Measurements from ENCODE around the gene DCDC2C.
"Not testable (repeated sequence)": the region's sequence is repeated elsewhere in the genome, so short reads cannot be mapped to it uniquely, and the experiment has no call there.

The DCDC2C gene

GRCh38 chr2:3703236-3703756 is at the start of gene DCDC2C:
Gene DCDC2C (plus strand): TSS chr2:3703575. CDS start chr2:3703752, 177 bp downstream.
- DNase-seq (ENCODE audit: low read depth, low spot score): no peak

- DNase-seq (ENCODE audit: low read depth, low spot score): no peak
Measured at GRCh38 chr2:3654011-3654410, 49.4 kb upstream of the DCDC2C start.

- DNase-seq (ENCODE audit: low read depth, low spot score): no peak
Measured at GRCh38 chr2:3654531-3655225, 48.7 kb upstream of the DCDC2C start.

DNA sequence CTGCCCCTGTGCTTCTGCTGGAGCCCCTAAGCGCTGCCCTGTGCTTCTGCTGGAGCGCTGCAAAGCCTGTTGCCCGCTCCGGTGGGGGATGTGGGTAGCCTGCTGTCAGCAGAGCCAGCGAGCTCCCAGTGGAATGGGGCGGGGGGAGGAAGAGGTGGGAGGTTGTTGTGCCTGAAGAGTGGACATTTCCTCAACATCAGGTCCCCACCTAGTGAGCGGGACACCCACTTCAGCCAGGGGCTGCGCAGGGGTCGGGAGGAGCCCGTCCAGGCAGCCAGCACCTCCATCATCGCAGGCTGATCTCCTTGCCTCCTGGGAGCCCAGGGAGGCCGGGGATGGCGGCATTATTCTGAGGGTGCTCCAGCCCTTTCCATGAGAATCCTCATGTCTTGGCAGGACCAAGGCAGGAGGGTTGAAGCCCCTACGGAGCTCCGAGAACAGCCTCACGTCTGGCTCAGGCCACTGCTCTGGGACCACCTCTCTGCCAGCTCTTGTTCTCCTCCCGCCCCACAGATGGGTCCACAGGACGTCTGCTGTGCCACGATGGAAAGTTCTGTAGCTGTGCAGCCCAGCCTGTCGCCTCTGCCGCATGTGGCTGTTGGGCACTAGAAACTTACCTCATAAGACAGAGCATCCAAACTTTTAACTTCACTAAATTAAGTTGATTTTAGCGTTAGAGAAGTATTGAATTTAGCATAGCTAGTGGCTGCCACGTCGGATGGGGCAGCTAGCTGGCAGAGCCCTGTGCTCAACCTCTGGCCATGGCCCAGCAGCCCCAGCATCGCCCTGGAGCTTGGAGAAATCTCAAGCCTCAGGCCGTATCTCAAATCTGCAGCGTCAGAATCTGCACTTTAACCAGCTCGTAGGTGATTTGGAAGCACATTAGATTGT is 47.3 kb upstream of the DCDC2C start:
- DNase-seq (ENCODE audit: low read depth, low spot score): no peak

GRCh38 chr2:3656762-3657721 is 46.3 kb upstream of the DCDC2C start:
- DNase-seq (ENCODE audit: low read depth, low spot score): no peak

GRCh38 chr2:3657881-3658280 is 45.5 kb upstream of the DCDC2C start, which contains the start of gene ALLC:
Gene ALLC (plus strand): TSS chr2:3658200. CDS start chr2:3671158, 12,958 bp downstream.
- DNase-seq (ENCODE audit: low read depth, low spot score): no peak

DNA sequence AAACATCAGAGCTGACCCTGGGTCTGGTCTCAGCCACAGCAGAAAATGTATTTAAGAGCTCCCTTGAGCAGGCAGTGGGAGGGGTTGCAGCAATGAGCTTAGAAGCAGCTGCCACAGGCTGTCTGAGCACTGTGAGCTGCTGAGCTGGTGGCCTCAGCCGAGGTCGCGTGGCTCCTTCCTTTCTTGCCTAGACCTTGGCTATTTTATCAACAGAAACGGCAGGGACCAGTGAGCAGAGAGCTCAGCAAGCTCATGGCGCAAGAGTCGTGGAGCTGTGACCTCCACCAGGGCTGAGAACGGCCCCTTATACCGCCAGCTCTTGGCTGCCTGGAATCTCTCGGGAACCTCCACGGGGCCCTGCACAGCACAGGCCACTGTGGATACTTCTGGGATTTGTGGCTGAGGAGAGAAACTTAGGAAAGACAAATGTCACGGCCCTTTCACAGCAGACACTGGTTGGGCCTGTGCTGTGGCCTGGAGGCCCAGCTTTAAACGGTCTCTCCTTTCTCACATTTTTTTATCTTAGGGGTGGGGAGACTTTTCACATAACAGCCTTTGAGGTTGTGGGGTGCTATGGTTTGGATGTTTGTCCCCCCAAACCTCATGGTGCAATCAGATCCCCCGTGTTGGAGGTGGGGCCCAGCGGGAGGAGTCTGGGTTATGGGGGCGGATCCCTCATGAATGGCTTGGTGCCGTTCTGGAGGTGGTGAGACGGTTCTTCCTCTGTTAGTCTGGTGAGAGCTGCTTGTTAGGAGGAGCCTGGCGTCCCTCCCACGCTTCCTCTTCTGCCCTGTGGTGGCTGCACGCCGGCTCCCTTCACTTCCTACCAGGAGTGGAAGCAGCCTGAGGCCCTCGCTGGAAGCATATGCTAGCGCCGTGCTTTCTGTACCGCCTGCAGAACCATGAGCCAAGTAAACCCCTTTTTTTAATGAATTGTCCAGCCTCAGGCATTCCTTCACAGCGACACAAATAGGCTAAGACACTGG is 43.6 kb upstream of the DCDC2C start:
- no peak for DNase-seq (ENCODE audit: low read depth, low spot score)

DNA sequence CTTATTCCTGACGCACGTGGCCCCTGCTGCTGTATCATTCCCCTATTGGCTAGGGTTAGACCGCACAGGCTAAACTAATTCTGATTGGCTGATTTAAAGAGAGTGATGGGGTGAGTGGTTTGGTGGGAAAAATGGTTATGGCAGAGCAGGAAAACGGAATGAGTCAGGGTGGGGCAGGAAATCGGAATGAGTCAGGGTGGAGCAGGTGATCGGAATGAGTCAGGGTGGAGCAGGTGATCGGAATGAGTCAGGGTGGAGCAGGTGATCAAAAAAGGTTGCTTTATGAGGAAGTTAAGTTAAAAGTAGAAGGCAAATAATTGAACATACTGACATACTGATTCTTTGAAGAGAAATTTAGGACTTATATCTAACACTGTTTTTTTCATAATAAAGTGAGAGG is 42.7 kb upstream of the DCDC2C start:
- DNase-seq (ENCODE audit: low read depth, low spot score): not testable (repeated sequence)

DNA sequence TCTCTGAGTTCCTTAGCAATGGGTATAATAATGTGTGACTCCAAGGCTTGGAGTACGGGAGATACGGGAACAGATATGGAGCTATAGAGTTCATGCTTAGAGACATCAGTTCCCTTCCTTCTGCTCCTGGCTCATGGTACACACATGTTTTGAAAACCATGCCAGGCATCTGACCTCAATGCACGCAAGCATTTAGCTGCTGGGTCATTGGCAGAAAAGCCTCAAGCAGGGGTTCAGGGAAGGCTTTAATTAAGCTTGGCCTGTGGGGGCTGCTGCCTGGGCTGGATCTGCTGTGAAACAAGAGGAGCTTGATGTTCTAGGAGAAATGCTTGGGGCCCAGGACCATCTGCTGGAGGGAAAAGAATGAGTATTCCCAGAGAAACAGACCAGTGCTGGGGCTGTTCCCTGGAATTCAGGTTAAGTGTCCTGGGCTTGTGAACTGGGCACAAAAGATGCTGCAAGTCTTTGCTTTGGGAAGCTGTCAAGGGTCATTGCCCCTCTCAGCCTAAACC is 42.2 kb upstream of the DCDC2C start:
- no peak for DNase-seq (ENCODE audit: low read depth, low spot score)

- peak; percentile 64 for DNase-seq (ENCODE audit: low read depth, low spot score)
Measured at GRCh38 chr2:3662239-3662638, 41.1 kb upstream of the DCDC2C start.

- no peak for DNase-seq (ENCODE audit: low read depth, low spot score)
Measured at GRCh38 chr2:3664118-3664517, 39.3 kb upstream of the DCDC2C start.

DNA sequence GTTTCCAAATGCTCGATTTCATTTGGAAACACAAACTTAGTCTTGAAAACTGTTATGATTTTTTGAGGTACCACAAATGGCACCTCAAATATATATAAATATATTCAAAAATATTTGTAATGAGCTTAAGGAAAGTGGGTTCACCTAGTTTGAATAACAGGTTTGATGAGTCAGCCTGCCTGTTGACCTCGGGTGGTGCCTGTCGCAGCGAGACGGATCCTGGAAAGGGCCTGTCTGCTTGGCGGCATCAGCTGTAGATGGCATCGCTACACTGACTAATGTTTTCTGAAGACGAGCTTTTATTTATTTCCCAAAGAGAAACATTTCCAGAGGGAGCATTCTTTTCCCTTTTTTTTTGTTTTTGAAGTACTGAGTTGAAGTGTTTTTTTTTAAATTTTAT is 38.5 kb upstream of the DCDC2C start:
- DNase-seq (ENCODE audit: low read depth, low spot score): no peak

GRCh38 chr2:3665886-3666612 is 37.3 kb upstream of the DCDC2C start:
- no peak for DNase-seq (ENCODE audit: low read depth, low spot score)

GRCh38 chr2:3666613-3666975 is 36.8 kb upstream of the DCDC2C start:
- DNase-seq (ENCODE audit: low read depth, low spot score): no peak

GRCh38 chr2:3667151-3667631 is 36.2 kb upstream of the DCDC2C start:
- DNase-seq (ENCODE audit: low read depth, low spot score): no peak

DNA sequence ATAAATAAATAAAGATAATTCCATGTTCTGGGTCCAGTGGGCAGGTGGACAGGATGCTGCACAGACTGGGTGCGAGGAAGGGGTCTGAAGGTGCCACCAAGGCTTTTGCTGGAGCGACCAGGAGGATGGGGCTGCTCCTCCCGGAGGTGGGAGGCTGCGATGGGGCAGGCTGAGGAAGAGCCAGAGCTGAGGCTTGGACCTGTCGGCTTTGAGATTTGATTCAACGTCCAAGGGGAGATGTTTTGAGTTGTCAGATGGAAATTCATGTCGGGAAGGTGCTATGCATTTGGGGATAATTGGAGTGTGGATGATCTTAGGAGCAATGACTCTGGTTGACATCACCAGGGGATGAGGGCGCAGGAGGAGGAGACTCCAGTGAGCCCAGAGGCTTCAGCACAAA is 33.7 kb upstream of the DCDC2C start:
- no peak for DNase-seq (ENCODE audit: low read depth, low spot score)

DNA sequence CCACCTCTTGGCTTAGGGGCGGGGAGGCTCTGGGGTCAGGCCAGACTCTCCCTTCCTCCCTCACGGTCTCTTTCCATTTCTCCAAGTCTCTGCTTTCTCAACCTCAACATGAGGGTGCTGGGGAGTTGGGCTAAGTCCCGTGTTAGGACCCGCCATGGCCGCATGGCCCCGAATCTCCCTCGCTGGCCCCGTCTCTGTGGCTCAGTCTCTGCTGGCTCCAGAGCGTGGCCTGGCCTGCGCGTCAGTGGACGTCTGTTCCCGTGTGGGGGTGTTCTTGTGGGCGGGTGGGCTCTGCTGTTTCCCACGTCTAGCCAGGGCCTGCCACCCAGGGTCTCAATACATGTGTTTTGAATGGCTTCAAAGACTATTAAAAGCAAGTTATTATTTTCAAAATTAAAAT is 33.0 kb upstream of the DCDC2C start:
- DNase-seq (ENCODE audit: low read depth, low spot score): no peak

DNA sequence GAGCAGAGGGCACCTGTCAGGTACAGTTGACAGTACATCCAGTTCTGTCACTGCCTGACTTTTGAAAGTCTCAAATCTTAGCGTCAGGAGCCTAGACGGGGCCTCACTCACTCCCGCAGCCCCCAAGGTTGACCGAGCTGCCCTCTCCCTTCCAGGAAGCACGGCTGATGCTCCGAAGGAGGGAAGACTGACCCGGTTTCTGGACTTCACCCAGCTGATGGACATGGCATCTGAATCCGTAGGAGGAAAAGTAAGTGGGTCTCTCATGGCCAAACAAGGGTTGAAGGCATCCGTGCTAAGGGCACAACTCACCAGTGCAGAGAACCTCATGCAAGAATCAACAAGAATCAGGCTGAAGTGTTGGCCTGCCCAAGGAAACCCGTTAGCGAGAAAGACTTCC is 32.4 kb upstream of the DCDC2C start:
- DNase-seq (ENCODE audit: low read depth, low spot score): no peak

Measured in iPS DF 19.7 (cell line).